ENCODE measurements around the gene RIN1. TPM values are rescaled to one million over a fixed set of nuclear protein-coding genes. Genes with fewer than 3 reads are reported as not detected.

The RIN1 gene
- total and polyA plus RNA-seq, 2 of the 13 experiments (the other 11 are each of a cell fraction or from before 2014, with no cell fraction given), result 2.4 to 4.1 TPM

DNA sequence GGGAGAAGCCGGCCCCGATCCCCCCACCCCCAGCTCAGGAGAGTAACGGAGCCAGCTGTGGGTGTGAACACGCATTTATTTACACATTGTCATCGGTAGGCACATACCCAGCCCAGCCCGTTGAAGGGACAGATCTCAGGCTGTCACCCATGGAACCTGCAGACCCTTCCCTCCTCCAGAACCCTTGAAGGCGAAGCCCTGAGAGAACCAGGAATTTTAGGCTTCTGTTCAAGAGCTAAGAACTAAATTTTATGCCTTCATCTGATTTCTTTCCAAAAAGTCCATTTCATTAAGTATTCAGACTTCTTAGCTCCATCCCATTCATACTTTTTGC lies 9.0 kb upstream of the RIN1 start:
- H3K27me3 ChIP-seq (ENCODE audit: control insufficient read depth in 1 of 2, insufficient read depth in 2 of 2, low read length in 2 of 2), result no peaks in the 10 kb centered on the region; a peak in 1 of 5 replicates
- no TSS peak for BruUV-seq (replicated peaks)
- peaks cover 42% of the 10 kb centered on the region for H3K79me2 ChIP-seq (ENCODE audit: insufficient read depth, low read length)
- 5% methylated on average over 5 of the region's 7 CpGs for WGBS (ENCODE audit: low lambda C conversion rate)
- ChIA-PET CTCF (ENCODE audit: low intra/inter-chr PET ratio, low total read pairs) (no interaction called here), POLR2A (interaction anchor here (0.9 to 2.1 kb wide), 3 partner anchors 9 to 121 kb away, joined by 3 to 8 read pairs (median 4); partner anchors contain the start of gene RIN1)
- H2AFZ ChIP-seq (ENCODE audit: low read length), result no peak overlapping the region
- H3K4me2 ChIP-seq (ENCODE audit: low read depth, low read length), result peak overlapping the region; percentile 95
- TF ChIP-seq PLRG1 (conservative IDR thresholded peaks at IDR 0.05) (no peak), HNRNPK (IDR thresholded peaks at IDR 0.05; ENCODE audit: low read depth, low read length, poor library complexity, severe bottlenecking) (no peak), NCOR1 (IDR thresholded peaks at IDR 0.05; ENCODE audit: borderline replicate concordance, low read length) (peak; percentile 12; the same call in 1 of the 2 replicates), CREB1 (IDR thresholded peaks at IDR 0.05) (no peak), CREB1 (CRISPR knock-in tag; IDR thresholded peaks at IDR 0.05) (0 out of 2 replicates have a peak, but pooled peaks have one; percentile 60), ZMYM4 (CRISPR knock-in tag; IDR thresholded peaks at IDR 0.05) (no peak; the same call in 1 of the 2 replicates), ZBTB38 (CRISPR knock-in tag; IDR thresholded peaks at IDR 0.05) (0 out of 2 replicates have a peak, but pooled peaks have one; percentile 7), NFKBIZ (CRISPR knock-in tag; IDR thresholded peaks at IDR 0.05) (no peak), KLF16 (CRISPR knock-in tag; IDR thresholded peaks at IDR 0.05) (peak in 1 of 2 experiments; percentile 6; a peak in 1 of 4 replicates), LCORL (IDR thresholded peaks at IDR 0.05) (no peak), LCORL (CRISPR knock-in tag; IDR thresholded peaks at IDR 0.05) (0 out of 2 replicates have a peak, but pooled peaks have one; percentile 13)
- TF ChIP-seq, protein P1, sequence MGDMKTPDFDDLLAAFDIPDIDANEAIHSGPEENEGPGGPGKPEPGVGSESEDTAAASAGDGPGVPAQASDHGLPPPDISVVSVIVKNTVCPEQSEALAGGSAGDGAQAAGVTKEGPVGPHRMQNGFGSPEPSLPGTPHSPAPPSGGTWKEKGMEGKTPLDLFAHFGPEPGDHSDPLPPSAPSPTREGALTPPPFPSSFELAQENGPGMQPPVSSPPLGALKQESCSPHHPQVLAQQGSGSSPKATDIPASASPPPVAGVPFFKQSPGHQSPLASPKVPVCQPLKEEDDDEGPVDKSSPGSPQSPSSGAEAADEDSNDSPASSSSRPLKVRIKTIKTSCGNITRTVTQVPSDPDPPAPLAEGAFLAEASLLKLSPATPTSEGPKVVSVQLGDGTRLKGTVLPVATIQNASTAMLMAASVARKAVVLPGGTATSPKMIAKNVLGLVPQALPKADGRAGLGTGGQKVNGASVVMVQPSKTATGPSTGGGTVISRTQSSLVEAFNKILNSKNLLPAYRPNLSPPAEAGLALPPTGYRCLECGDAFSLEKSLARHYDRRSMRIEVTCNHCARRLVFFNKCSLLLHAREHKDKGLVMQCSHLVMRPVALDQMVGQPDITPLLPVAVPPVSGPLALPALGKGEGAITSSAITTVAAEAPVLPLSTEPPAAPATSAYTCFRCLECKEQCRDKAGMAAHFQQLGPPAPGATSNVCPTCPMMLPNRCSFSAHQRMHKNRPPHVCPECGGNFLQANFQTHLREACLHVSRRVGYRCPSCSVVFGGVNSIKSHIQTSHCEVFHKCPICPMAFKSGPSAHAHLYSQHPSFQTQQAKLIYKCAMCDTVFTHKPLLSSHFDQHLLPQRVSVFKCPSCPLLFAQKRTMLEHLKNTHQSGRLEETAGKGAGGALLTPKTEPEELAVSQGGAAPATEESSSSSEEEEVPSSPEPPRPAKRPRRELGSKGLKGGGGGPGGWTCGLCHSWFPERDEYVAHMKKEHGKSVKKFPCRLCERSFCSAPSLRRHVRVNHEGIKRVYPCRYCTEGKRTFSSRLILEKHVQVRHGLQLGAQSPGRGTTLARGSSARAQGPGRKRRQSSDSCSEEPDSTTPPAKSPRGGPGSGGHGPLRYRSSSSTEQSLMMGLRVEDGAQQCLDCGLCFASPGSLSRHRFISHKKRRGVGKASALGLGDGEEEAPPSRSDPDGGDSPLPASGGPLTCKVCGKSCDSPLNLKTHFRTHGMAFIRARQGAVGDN (CRISPR knock-in tag; IDR thresholded peaks at IDR 0.05), result peak; percentile 57; the same call in 1 of the 2 replicates
- H3K9me3 ChIP-seq (ENCODE audit: low read length), result no peaks in the 10 kb centered on the region
- peak overlapping the region; percentile 62 to 93 (median 90) for H3K4me3 ChIP-seq (replicated peaks in 1 of 3; ENCODE audit: insufficient read depth in 1 of 3, low read depth in 2 of 3, low read length in 3 of 3)
- peak overlapping the region; percentile 86 for H3K27ac ChIP-seq (ENCODE audit: extremely low read length, insufficient read depth, low read length)
- no peak for FAIRE-seq
- peak; percentile 11 for ATAC-seq
- no peak for DNase-seq (ENCODE audit: low spot score)
- no peaks in the 10 kb centered on the region for H4K20me1 ChIP-seq (ENCODE audit: insufficient read depth, low read length)
- H3K36me3 ChIP-seq (replicated peaks in 1 of 2; ENCODE audit: control insufficient read depth in 1 of 2, insufficient read depth in 2 of 2, low read length in 2 of 2), result peaks cover 14 to 18% of the 10 kb centered on the region in 2 experiments; a peak in 4 of 5 replicates
- H3K9ac ChIP-seq (ENCODE audit: insufficient read depth, low read depth, low read length), result peak overlapping the region; percentile 94
- in situ Hi-C loops (cut with HindIII; ENCODE audit: extremely low pct_ligation_motif_present, low pct_unique_long_range_greater_than_20kb), result no loop called here
- H3K4me1 ChIP-seq (ENCODE audit: insufficient read depth, low read length), result peaks cover 55% of the 10 kb centered on the region
- intact Hi-C loops (cut with micrococcal nuclease; ENCODE audit: unreplicated experiment), result no loop called here

Data from HepG2 (cell line).